GM18861 (cell line): ENCODE results near the gene ITPR1.

Experiments used
- ATAC-seq: cut with Tn5 transposase; IDR thresholded peaks from one replicate; pipeline ENCODE4 v1.9.1; 2021; ENCODE audit not compliant: unreplicated experiment

ITPR1 gene

DNA sequence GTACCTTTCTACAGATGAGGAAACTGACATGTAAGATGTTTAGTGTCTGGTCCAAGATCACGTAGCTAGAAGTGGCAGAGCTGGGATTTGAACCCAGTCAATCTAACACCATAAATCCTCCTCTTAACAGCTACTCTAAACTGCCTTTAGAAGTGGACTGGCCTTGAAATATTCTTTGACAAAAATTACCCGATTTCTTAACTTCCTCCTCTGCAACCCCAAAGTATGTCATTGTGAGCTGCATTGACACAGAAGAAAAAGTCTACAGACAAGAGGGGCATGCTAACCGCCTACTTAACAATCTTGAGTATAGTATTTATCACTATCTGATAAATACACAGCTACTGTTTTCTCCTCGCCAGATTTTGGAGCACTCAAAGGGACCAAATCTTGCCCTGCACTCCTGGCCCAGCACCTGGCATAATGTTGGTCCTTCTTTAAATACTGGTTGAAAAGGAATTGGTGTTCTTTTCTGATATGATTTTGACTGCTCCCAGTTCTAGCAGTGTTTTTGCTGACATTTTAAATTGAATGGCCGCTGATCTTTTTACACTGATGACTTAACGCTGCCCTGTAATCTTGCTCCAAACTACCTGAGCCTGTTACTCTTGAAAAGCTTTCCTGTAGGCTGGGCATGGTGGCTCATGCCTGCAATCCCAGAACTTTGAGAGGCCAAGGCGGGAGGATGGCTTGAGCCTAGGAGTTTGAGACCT, 36.9 kb downstream of the ITPR1 start:
- no peak for ATAC-seq

DNA sequence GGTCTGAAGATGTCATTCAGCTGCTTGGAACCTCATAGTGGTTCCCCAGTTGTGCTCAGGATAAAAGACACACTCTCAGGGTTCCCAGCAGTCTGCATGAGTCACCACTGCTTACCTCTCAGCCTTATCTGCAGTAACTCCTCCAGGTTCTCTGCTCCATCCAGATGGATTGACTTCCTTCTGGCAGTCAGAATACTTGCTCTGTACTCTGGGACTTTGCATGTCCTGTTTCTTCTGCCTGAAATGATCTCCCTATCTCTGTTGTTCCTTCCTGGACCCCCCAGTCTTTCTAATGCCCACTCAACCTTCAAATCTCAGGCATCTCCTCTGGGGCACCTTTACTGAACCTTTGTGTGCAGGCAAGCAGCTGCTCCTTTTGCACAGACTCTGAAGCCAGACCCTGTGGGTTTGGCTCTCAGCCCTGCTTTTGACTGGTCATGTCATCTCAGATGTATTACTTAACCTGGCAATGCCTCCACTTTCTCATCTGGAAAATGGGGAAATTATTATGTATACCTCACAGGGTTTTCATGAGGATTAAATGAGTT, 38.4 kb downstream of the ITPR1 start:
- no peak for ATAC-seq

DNA sequence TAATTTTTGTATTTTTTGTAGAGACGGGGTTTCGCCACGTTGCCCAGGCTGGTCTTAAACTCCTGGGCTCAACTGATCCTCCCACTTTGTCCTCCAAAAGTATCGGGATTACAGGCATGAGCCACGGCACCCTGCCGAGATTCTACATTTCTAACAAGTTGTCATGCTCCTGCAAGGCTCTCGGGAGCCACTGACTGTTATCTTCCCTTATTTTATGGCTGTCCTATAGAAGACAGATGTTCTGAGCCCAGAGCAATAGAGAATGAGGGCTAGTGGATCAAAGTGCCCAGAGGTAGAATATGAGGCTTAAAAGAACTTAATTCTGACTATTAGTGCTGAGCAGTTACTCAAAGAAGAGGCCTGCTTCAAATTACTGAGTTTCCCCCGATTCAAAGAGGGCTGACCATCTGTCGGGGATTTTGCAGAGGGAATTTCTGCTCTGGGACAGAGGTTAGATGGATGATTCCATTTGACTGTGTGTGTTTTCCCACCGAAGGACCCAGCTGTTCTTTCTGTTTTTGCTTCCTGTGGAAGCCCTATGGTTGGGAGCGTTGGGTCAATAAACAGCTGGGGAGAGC, 39.5 kb downstream of the ITPR1 start:
- no peak for ATAC-seq

DNA sequence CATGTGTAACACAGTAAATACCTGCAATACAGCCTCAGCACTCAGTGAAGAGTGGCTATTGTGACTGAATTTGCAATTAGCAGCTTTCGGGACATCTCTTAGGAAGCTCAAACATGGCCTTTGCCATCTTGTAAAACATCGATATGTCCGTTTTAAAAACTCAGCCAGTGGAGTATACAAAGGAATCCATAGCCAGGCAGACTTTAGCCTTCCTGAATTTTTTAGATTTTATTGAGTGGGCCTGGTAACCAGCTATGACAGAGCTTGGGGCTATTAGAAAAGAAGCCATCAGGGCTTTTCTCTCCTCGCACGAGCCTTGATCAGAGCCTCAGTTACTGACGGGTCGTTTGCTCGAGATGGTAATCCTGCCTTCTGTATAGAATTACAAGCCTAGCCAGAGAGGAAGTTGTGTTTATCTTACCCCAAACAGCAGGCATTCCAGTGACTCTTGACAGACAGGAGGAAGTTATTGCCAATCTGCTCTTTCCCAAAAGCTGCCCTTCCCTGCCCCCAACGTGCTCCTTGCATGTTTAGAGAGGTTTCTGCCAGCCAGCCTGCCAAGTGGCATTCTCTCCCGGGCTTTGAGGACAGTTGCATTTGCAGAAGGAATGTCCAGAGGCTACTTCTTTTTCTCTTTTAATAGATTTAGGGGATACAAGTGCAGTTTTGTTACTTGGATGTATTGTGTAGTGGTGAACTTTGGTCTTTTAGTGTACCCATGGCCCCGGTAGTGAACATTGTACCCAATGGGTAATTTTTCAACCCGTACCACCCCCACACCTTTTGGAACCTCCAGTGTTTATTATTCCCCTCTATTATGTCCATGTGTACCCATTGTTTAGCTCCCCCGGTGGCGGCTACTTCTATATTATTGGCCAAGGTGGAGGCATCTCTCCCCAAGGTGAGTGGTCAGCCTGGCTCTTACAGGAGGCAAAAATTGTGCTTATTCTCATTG, 40.6 kb downstream of the ITPR1 start:
- no peak for ATAC-seq

DNA sequence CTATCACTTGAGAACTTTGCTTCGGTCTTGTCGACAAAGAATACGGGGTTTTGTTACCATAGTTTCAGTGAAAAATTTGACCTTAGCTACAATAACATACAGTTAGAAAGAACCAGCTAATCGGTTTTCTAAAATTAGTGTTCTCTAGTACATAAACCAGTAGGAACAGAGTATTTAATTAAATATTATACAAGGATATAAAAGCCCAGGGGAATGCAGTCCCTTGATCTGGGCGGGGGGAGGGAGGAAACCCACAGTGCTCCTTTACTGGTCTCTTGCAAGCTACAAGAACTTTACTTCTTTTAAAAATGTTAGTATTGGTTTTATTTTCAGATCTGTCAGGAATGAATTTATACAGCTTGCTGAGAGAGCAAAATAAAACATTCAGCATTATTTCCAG, 41.8 kb downstream of the ITPR1 start:
- ATAC-seq, result no peak

DNA sequence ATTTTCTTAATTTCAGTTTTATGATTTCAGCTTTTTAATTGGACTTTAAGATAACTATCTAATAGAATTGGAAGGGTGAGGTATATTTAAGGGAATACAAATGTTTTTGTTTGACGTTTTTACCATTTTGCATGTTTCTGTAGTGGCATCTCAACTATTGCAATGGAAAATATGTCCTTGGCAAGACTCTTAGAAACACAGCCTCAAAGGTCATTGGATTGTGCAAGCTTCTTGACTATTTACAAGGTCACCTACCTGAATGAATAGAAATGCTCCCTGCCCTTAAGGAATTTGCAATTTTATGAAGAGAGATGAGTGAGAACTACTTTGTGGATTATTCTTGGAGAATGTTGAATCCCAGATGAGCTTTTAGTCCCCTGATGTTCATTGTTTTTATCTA, 43.1 kb downstream of the ITPR1 start:
- ATAC-seq, result no peak

DNA sequence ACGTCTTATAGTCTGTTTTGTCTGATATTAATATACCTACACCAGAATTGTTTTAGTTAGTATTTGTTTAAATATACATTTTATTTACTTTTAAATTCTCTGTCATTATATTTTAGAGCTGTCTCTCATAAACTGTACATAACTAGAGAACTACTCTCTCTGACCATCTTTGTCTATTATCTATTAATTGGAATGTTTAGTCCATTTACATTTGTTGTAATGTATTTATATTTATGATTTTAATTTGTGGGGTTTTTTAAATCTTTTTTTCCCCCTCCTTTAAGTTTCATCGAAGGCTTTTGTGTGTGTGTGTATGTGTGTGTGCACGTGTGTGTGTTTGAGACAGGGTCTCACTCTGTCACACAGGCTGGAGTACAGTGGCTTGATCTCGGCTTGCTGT, 47.1 kb downstream of the ITPR1 start:
- ATAC-seq, result no peak

DNA sequence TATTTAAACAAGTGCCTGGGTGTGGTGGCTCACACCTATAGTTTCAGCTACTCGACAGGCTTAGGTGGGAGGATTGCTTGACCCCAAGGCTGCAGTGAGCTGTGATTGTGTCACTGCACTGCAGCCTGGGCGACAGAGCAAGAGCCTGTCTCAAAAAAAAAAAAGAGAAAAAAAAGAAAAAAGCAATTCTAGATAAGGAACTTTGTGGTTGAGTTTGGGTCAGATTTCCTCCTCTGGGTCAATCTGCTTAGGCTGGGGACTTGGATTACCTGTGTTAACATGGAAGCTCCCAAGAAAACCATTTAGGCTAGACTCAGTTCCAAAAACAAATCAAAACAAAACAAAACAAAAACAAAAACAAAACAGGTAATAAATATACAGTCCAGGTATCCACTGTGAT, 50.0 kb downstream of the ITPR1 start:
- ATAC-seq, result no peak

DNA sequence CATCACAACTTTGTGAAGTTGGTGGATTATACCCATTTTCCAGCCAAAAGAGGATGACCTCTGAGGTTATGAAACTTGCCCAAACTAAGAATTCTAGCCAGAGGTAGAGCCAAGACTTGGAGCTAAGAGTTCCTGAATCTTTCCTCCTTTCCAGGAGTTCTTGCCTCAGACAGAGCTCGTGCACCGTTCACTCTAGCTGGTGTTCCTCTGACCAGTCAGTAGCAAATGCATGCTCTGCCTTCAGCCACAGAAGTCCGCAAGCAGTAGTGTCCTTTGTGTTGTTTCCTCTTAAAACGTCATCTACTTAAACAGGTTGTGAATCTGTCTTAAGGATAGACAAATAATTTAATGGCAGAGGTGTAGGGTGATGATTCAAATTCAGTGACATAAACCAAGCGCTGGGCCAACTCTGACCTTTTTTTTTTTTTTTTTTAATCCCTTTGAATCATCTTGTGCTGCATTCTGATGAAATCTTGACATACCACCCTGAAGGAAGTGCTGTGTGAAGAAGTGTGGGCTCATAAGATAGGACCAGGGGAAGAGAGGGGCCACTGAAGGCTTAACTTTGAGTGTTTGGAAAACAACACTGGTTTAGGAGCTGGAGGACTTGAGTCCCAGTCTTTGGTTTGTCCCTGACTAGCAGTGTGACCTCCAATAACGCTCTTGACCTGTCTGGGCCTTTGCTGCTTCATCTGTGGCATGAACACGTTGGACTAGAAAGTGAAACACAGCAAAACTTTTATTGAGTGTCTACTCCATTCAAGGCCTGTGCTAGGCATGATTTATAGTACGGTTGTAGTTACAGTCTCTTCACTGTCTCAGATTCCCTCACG, 53.4 kb downstream of the ITPR1 start:
- no peak for ATAC-seq

DNA sequence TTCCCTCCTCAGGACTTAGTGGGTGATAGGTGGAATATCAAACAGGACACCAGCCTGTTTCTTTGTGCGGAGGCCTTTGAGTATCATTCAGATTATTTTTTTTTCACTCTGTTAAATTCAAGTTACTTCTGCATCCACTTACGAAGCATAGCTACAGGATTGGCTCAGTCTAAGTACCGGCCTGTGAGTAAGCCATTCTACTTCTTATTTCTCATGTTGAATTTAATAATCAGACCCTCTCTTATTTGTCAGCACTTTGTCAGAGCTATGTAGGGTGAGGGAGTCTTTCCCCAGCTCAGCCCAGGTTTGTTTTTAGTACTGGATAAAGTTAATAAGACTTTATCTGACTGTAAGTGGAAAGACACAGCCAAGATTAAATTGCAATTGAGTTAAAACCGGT, 54.7 kb downstream of the ITPR1 start:
- no peak for ATAC-seq

DNA sequence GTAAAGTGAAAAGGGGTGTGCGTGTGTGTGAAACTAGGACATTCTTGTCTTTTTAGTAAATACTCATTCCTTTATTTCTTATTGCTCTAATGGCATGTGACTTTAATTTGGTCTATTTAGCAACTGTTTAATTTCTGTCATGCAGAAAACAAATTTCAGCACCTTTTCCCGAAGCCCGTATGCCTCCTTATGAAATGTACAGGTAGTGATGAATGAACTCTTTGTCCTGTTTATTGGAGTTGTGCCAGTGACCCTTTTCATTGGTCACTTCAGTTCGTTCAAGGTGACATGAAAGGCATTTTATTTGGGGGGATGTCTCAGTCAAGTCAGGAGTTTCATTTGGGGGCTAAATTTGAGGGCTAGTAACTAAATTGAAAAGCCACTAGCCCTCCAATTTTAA, 55.2 kb downstream of the ITPR1 start:
- no peak for ATAC-seq

DNA sequence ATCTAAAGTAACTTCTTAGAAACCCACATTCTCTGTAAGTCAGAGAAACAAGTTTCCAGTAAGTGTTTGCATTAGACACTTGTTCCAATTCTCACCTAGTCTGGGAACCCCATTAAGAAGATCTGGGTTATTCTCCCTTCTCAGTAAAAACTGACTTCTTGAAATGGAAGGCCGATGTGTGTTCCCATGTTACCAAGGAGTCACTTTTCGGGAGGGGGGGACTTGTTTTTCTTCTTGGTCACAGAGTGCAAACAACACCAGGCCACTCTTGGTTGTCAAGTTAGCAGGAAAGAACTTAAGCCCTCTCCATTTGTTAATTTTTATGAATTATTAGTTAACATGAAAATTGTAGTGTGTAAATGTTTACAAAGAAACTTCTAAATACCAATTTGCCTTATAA, 55.6 kb downstream of the ITPR1 start:
- no peak for ATAC-seq

DNA sequence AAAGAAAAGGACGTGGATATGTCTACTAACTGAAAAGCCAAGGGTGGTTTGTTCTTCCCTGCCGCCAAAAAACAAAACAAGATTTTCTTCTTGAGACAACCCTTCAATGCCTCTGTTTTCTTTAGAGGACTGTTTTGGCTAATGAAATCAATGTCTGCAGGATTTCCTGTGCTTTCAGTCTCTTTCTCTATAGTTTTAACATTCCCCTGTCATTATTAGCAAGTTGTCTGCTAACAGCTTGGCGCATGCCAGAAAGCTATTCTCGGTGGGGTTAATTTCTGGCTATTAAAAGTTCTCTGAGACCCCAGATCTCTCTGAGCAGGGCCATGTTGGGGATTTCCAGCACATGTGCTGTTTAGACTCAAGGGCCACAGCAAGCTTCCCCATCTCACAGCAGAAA, 56.7 kb downstream of the ITPR1 start:
- no peak for ATAC-seq

DNA sequence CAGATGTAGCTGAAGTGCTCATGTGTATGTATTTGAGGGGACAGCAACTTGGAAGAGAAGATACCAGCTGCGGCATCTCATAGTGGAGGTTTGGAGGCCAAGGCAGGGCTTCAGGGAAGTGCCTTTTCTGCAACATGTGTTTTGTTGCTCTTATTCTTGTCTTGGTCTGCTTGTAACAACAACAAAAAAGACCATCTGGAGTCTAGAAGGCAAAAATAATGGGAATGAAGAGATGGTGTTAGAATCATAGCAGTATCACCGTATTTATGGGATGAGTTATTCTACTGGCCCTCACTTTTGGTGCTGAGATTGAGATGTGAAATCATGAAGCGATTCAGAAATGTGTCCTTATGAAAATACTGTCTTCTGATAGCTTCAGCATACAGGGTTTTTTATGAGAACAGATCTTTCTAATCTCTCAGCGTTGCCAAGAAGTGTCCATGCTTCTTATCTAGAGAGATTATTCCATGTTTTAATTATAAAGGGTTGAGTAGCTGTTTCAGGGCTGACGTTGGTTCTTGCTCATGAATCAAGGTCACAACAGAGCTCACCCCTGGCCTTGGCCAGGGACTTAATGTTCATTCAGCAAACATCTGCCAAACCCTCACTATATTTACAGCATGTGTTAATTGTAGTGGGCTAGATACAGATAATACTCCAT, 58.0 kb downstream of the ITPR1 start:
- no peak for ATAC-seq

DNA sequence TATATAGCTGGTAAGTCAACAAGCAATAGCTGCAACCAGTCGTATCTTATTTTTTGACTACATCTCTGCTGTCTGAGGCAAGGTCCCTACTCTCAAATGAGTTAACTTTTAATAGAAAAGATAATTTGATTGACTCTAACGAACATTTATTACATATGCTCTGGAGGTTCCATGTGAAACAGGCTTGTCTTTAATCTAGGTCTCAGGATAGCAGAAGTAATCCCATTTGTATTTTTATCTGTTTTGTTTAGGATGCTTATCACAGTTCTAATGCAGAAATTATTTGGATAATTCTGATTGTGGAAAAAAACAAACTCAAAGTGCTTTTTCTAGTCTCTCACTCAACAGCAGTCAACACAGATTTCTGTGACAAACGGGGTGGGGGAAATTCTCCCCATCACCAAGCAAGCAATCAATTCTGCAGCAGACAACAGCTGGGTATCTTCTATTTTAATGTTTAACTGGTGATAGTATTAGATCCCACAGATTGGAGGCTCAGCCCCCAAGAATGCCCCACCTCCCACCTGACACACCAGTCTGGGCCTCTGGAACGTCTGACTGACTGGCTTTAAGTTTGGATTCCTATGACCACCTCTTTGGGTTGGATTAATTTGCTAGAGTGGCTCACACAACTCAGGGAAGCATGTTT, 58.8 kb downstream of the ITPR1 start:
- no peak for ATAC-seq

DNA sequence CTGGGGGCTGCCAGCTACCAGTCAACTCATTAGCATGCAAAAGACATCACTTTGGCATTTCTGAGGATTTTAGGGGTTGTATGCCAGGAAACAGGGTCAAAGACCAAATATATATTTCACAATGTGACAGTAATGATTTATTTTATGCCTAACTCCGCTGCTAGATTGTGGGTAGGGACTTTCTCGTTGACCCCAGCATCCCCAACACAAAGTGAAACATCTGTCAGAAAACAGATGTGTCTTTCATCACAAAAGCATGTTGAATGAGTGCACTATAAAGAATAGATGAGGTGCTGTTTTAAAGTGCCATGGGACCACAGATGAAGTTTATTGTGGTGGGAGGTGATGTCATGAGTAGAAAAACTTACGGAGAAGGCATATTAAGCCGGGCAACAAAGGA, 59.7 kb downstream of the ITPR1 start:
- ATAC-seq, result no peak

DNA sequence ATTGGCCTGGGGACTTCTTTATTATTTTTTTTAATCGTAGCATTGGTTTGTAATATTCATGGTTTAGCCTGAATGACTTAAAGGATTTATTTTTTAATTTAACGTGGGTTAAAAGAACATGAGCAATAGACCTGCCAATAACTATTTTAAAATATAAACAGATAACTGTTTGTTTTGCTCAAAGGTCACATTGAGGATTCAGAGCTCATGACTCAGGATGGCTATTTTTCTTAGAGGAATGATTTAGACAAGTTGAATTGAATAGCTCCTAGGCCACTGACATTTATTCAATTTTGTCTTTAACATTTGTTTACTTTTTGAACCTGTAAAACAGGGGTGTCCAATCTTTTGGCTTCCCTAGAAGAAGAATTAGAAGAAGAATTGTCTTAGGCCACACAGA, 68.5 kb downstream of the ITPR1 start:
- ATAC-seq, result no peak

DNA sequence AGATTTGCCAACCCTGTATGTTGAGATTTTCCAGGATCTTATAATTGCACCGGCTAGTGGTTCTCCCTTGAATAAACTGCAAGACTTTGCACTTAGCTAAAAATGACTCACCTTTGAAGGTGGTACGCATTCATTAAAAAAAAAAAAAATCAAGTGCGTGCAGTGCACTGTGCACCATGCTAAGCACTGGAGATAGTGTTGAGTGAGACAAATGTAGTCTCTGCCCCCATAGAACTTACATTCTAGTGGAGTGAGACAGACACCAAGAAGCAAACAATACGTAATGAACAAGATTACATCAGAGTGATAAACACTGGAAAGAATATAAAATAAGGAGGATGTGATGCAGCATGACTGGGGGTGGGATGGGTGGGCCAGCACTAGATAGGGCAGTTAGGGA, 69.4 kb downstream of the ITPR1 start:
- no peak for ATAC-seq

DNA sequence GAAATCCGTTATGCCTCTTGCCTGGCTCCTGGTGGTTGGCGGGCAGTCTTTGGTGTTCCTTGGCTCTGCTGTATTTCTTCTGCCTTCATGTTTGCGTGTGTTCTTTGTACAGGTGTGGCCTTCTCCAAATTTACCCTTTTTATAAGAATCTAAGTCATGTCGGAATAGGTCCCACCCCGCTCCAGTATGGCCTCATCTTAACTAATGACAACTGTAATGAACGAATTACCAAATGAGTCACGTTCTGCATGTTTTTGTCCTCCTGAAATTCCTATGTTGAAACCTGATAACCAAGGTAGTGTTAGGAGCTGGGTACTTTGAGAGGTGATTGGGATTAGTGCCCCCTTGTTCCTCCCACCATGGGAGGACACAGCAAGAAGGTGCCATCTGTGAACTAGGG, 71.1 kb downstream of the ITPR1 start:
- ATAC-seq, result no peak
